Lung (tissue), 12 donors: Measurements from ENCODE around the gene IGF2R. TPM values are rescaled to one million over a fixed set of nuclear protein-coding genes. Genes with fewer than 3 reads are reported as not detected.

ENCODE experiments used
- ATAC-seq: fragments of 200-7000 bp; cut with Tn5 transposase; one replicate; pipeline ENCODE4 v1.9.1; 2020; ENCODE audit warnings: moderate number of reproducible peaks; ENCODE audit not compliant: insufficient read depth, low FRiP score
- DNase-seq, 3 donors: peaks; one replicate each; pipeline ENCODE4 v3.0.0-alpha.2; 2013 to 2017
- H3K27ac ChIP-seq, 2 donors: one replicate each; pipeline ENCODE4 v1.5.1; 2013; ENCODE audit warnings: mild to moderate bottlenecking in 2 of 2, moderate library complexity in 2 of 2, control low read depth in 1 of 2, inconsistent platforms in 1 of 2, low read depth in 1 of 2, low read length in 1 of 2
- H3K27me3 ChIP-seq, 3 donors: one replicate each; pipeline ENCODE4 v1.5.1; 2013; ENCODE audit warnings: low read length in 2 of 3; ENCODE audit not compliant: control insufficient read depth in 3 of 3, insufficient read depth in 3 of 3
- H3K36me3 ChIP-seq, 4 donors: one replicate each; pipeline ENCODE4 v1.5.1; 2013; ENCODE audit warnings: low read length in 4 of 4, mild to moderate bottlenecking in 1 of 4, moderate library complexity in 1 of 4; ENCODE audit not compliant: control insufficient read depth in 4 of 4, insufficient read depth in 4 of 4
- H3K4me1 ChIP-seq, 5 donors: one replicate each; pipeline ENCODE4 v1.5.1; 2013; ENCODE audit warnings: low read length in 5 of 5, mild to moderate bottlenecking in 2 of 5, moderate library complexity in 1 of 5; ENCODE audit not compliant: control insufficient read depth in 5 of 5, insufficient read depth in 5 of 5
- H3K4me3 ChIP-seq: one replicate; pipeline ENCODE4 v1.5.1; 2013; ENCODE audit warnings: mild to moderate bottlenecking, control low read depth, moderate library complexity
- H3K9ac ChIP-seq, 2 donors: one replicate each; pipeline ENCODE4 v1.5.1; 2013; ENCODE audit warnings: low read length in 2 of 2, control low read depth in 1 of 2; ENCODE audit not compliant: insufficient read depth in 1 of 2
- H3K9me3 ChIP-seq, 4 donors: one replicate each; pipeline ENCODE4 v1.5.1; 2013; ENCODE audit warnings: low read length in 3 of 4, mild to moderate bottlenecking in 1 of 4, moderate library complexity in 1 of 4; ENCODE audit not compliant: control insufficient read depth in 4 of 4, insufficient read depth in 3 of 4
- WGBS, 2 donors: extraction: QIAGEN DNeasy Blood & Tissue Kit; methylation state at CpG; one replicate each; pipeline ENCODE4 v1.1.7; 2013; 5-methylcytosine and 5-hydroxymethylcytosine counted together
- polyA plus RNA-seq, 2 donors: library from polyadenylated mRNA; stranded (reverse); fragments of 200-250 nt; gene quantifications; one replicate each; pipeline ENCODE4 v1.2.1, GENCODE V29; 2013
- total RNA-seq, 2 donors: library from RNA; depleted of rRNA in 1 of 2; stranded (reverse); fragments of >200 nt in 1 of 2; gene quantifications; one replicate each; pipeline ENCODE4 v1.2.1, GENCODE V29; 2014 to 2021
- TF ChIP-seq, protein P1 (sequence below): IDR thresholded peaks from 2 replicates; pipeline ENCODE4 v1.5.1; 2012; ENCODE audit warnings: mild to moderate bottlenecking; ENCODE audit errors: control extremely low read depth, extremely low read depth
- donor health status: control.
- donor health status: control.
- donor health status: Bipolar disorder and iron deficiency.
- donor health status: healthy.
- donor health status: DM: yes; HTN: yes; CAD: no.

Gene IGF2R
- total and polyA plus RNA-seq, 4 donors = 30.0 to 125 (median 92.6) TPM

DNA sequence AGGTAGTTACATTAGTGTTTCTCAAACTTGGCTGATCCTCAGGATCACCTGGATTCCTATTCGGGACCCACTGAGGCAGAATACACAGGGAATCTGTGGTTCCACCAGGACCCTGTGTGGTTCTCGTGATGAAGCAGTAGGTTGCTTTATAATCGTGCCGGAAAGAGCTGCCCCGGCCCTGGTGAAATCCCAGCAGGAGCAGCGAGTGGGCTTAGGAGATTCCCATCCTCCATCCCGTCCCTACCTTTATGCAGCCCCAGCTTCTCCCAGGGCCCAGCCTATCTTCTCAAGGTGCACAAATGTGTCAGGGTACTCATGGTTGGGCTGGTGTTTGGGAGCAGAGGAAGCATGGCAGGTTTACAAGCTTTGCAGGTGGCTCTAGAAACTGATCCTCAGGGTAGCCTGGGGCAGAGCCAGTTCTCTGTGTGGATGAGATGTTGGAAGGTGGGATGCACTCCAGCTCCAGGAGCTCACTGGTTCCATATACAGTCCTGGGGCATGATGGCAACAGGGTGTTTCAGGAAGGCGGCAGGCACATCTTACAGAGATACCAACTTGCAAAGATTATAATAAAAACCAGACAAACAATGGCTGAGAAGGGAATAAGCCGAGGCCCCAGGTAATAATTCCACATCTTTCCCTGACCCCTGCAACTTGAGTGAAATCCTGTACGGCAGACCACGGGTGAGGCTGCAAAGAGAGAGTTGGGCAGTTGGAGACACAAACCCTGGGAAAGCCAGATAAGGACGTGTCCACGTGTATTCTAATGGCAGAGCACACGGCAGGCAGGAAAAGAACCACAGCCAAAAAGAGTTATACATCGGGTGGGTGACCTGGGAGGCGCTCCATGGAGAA is 158.6 kb downstream of the IGF2R start:
- ATAC-seq = no peak
- TF ChIP-seq, protein P1, sequence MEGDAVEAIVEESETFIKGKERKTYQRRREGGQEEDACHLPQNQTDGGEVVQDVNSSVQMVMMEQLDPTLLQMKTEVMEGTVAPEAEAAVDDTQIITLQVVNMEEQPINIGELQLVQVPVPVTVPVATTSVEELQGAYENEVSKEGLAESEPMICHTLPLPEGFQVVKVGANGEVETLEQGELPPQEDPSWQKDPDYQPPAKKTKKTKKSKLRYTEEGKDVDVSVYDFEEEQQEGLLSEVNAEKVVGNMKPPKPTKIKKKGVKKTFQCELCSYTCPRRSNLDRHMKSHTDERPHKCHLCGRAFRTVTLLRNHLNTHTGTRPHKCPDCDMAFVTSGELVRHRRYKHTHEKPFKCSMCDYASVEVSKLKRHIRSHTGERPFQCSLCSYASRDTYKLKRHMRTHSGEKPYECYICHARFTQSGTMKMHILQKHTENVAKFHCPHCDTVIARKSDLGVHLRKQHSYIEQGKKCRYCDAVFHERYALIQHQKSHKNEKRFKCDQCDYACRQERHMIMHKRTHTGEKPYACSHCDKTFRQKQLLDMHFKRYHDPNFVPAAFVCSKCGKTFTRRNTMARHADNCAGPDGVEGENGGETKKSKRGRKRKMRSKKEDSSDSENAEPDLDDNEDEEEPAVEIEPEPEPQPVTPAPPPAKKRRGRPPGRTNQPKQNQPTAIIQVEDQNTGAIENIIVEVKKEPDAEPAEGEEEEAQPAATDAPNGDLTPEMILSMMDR = no peak
- WGBS, 2 donors = 93 to 94% methylated on average over 16 of the region's 16 CpGs
- no peak overlapping the region for H3K9ac ChIP-seq
- H3K4me1 ChIP-seq = no peaks in the 10 kb centered on the region
- no peak overlapping the region for H3K4me3 ChIP-seq
- H3K9me3 ChIP-seq = peaks cover 0 to 3% (median 0%) of the 10 kb centered on the region in 4 donors
- H3K27ac ChIP-seq = no peak overlapping the region
- DNase-seq = no peak
- H3K27me3 ChIP-seq = no peaks in the 10 kb centered on the region
- no peaks in the 10 kb centered on the region for H3K36me3 ChIP-seq

DNA sequence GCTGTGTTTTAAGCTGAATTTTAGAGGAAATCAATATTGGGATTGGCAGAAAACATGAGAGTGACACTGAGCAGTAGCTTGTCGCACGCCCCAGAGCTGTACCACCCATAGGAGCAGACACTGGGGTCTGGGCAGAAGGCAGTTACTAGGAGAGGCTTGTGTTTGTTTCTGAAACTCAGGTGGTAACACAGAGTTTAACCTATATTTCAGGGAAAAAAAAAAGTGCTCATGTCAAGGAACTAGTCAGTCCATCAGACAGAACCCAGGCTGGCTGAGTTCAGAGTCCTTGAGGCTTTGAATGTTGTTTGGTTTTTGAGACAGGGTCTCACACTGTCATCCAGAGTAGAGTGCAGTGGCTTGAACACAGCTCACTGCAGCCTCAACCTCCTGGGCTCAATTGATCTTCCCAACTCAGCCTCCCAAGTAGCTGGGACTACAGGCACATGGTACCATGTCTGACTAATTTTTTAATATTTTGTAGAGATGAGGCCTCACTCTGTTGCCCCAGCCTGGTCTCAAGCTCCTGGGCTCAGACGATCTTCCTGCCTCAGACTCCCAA is 159.3 kb downstream of the IGF2R start:
- Histone ChIP-seq H3K36me3 (no peaks in the 10 kb centered on the region), H3K9me3 (peaks cover 0 to 3% (median 0%) of the 10 kb centered on the region in 4 donors), H3K4me1 (no peaks in the 10 kb centered on the region), H3K27ac (no peak overlapping the region), H3K4me3 (no peak overlapping the region), H3K27me3 (no peaks in the 10 kb centered on the region), H3K9ac (no peak overlapping the region)
- ATAC-seq (no peak), DNase-seq (no peak)
- 95% methylated on average over 3 of the region's 3 CpGs for WGBS, 2 donors
- TF ChIP-seq, protein P1 = no peak

DNA sequence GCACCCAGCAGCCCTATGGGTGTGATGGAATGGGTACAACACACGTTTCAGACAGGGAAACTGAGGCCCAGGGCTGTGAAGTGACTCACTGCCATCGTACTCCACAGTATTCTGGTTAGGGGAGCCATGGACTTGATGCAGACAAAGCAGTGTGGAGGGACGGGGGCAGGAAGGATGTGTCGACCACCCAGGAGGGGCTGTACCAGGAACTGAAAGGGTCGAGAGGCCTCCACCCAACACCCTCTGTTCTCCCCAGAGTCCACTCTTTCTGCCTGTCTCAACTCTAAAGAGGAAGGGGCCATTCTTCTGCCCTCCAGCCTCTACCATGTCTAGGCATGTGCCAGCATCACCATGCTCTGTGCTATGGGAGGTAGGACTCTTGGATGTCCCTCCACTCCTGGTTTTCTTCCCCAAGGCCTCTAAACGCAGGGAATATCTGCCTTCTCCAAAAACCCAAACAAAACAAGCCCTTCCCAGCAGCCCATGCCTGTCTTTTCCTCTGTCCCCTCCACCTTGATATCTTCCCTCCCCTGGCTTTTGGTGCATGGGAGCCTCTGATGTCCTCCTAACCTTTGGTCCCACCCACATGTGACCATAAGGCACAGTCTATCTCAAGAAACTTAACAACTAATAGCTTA is 160.1 kb downstream of the IGF2R start:
- no peak overlapping the region for H3K9ac ChIP-seq
- WGBS, 2 donors = 69 to 82% methylated on average over 6 of the region's 6 CpGs
- H3K9me3 ChIP-seq = peaks cover 0 to 3% (median 0%) of the 10 kb centered on the region in 4 donors
- no peaks in the 10 kb centered on the region for H3K27me3 ChIP-seq
- H3K4me3 ChIP-seq = no peak overlapping the region
- no peaks in the 10 kb centered on the region for H3K36me3 ChIP-seq
- TF ChIP-seq, protein P1 = no peak
- ATAC-seq (no peak), DNase-seq (no peak)
- no peak overlapping the region for H3K27ac ChIP-seq
- no peaks in the 10 kb centered on the region for H3K4me1 ChIP-seq
